Stimulated activated CD8-positive, alpha-beta memory T cell treated with anti-CD3 and anti-CD28 coated beads, Interleukin-4, amount 100 ng/mL, for 24 hours (primary cell): ENCODE measurements around the gene UNKL.
"Not testable (repeated sequence)": the region's sequence is repeated elsewhere in the genome, so short reads cannot be mapped to it uniquely, and the experiment has no call there.

Source experiments
- DNase-seq: peaks from one replicate; pipeline ENCODE4 v3.0.0-alpha.2; 2020; ENCODE audit warnings: low read depth

Gene UNKL

GRCh38 chr16:1446296-1447080 is 32.0 kb upstream of the UNKL start:
- DNase-seq = no peak

- DNase-seq = no peak
Measured at GRCh38 chr16:1445518-1446203, 31.2 kb upstream of the UNKL start.

GRCh38 chr16:1444730-1445517 is 30.4 kb upstream of the UNKL start:
- DNase-seq = no peak

GRCh38 chr16:1443980-1444729 is 29.7 kb upstream of the UNKL start, which contains the start of gene CCDC154:
TSS of gene CCDC154 (minus strand) at chr16:1444556. CDS start at chr16:1444322, 234 bp downstream.
- no peak for DNase-seq

GRCh38 chr16:1443403-1443973 is 29.0 kb upstream of the UNKL start:
- DNase-seq = no peak

- no peak for DNase-seq
Measured at GRCh38 chr16:1442697-1443096, 28.2 kb upstream of the UNKL start.

- DNase-seq = no peak
Measured at GRCh38 chr16:1441391-1441829, 26.9 kb upstream of the UNKL start.

DNA sequence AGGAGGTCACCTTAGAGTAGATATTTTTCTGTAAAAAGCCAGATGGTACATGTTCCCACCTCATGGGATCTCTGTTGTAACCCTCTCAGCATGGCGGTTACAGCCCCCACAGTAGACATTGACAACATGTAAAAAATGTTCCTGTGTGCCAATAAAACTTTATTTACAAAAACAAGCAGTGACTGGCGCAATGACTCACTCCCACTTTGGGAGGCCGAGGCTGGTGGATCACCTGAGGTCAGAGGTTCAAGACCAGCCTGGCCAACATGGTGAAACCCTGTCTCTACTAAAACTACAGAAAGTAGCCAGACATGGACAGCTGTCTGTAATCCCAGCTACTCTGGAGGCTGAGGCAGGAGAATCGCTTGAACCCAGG is 25.2 kb upstream of the UNKL start:
- DNase-seq = not testable (repeated sequence)

DNA sequence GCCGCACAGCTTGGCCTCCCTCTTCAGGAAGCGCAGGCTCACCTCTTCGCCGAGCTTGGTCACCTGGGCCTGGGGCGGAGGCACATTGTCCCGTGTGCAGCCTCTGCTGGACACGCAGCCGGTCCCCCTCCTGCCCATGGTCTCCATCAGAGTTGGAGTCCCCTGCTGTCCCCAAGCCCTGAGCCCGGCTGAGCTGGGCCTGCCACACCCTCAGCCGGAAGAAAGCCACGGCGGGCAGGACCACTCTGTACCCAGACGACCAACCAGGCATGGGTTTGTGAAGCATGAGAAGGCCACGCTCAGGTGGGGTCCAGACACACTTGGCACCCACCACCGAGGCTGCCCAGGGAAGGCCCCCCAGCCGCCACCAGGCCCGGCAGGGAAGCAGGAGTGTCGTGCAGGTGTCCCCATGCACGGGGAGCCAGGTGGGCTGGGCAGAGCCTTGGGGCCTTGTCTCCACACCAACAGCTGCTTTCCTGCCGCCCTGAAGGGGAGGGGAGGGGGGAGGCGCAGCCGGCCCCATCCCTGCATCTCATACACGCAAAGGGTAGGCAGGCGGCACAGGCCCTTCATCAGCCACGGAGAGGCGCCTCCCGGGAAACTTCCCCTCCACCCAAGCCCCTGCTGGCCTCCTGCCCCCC is 24.7 kb upstream of the UNKL start:
- DNase-seq = no peak

- no peak for DNase-seq
Measured at GRCh38 chr16:1438229-1439057, 23.9 kb upstream of the UNKL start.

- DNase-seq = no peak
Measured at GRCh38 chr16:1437606-1438005, 23.1 kb upstream of the UNKL start.

DNA sequence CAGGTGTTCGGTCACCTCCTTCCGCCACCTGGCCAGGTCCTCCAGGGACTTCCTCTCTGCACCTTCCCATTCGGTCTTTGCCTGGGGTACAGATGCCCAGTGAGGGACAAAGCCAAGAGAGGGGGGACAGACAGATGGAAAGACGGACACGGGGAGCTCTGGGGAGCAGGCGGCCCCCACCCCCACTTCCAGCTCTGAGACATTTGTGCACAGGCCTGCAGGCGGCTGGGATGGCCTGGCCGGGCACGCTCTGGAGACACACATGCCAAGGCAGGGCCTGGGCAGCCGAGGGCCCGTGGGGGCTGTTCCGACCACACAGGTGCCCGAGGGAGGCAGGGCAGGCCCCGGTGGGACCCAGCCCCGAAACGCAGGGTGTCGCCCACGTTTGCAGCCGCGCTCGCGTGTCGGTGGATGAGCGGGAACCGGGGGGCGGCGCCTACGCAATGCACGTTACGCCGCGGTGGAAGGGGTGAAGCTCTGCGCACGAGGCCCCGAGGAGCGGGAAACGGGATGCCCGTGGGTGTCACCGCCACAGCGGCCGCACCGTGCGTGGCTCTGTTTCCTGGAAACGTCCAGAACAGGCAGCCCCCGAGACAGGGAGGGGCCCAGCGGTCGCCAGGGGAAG is 22.3 kb upstream of the UNKL start:
- no peak for DNase-seq

GRCh38 chr16:1435921-1436697 is 21.6 kb upstream of the UNKL start:
- DNase-seq = no peak

DNA sequence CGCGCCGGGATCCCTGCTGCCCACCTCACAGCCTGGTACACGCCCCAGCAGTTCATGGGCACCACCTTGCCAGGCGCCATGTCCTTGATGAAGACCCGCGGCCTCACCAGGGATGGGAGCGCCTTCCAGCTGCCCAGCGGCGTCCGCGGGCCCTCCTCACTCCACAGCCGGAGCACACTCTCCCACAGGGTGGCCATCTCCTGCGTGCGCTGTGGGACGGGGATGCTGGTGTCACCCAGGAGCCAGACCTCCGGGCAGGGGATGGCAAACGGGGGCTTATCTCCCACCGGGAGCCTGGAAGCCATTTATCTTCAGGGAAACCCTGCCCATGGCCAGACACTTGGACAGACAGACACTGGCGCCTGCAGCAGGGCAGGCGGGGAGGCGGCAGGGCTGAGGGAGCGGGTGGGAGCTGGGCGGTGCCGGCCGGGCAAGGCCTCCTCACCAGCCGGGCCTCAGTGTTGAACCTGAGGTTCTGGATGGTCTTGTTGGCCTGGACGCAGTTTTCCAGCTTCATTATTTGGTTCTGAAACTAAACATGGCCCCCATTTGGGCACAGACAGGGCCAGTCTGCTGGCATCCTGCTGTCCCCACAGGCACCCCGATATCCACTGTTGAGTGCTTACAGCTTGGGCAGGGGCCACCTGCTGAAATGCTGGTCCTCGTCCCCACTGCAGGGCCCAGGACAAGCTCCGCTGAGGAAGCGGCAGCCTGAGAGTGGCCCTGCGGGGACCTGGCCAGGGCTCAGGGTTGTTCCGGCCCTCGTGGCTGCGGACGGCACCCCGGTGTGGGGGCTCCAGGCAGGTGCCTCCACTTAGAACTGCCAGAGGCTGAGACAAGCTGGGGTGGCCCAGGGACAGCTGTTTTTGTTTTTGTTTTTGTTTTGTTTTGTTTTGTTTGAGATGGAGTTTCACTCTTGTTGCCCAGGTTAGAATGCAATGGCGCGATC is 20.4 kb upstream of the UNKL start:
- no peak for DNase-seq

DNA sequence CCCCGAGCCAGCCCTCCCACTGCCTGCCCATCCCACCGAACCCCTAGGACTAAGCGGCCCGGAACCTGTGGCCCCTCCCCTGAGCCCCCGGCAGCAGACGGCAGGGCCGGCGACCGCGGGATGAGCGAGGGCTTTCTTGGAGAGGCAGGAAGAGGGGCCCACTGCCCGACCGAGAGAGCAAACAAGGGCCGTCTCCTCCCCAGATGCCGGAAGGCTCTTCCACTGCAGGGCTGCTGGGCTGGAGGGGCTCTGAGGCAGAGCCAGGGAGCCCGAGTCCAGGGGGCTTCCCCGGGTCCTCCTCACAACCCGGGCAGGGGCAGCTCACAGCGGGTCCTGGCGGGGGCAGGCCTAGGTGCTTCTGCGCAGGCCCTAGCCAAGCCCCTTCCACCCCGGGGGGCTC is 19.3 kb upstream of the UNKL start:
- DNase-seq = no peak

DNA sequence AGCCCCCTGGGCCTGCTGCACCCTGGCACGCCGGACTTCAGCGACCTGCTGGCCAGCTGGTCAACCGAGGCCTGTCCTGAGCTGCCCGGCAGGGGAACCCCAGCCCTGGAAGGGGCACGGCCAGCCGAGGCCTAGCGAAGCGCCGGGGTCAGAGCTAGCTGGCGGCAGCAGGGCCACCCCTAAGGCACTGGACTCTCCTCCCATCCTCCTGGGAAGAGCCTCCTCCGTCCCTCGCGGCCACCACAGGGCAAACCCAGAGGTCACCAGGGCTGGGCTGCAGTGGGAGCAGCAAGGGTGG is 18.7 kb upstream of the UNKL start:
- DNase-seq = no peak

- DNase-seq = no peak
Measured at GRCh38 chr16:1432388-1433262, 18.1 kb upstream of the UNKL start.
